Measurements from ENCODE around the gene AGAP2.
"Not testable (repeated sequence)": the region's sequence is repeated elsewhere in the genome, so short reads cannot be mapped to it uniquely, and the experiment has no call there.

The AGAP2 gene

DNA sequence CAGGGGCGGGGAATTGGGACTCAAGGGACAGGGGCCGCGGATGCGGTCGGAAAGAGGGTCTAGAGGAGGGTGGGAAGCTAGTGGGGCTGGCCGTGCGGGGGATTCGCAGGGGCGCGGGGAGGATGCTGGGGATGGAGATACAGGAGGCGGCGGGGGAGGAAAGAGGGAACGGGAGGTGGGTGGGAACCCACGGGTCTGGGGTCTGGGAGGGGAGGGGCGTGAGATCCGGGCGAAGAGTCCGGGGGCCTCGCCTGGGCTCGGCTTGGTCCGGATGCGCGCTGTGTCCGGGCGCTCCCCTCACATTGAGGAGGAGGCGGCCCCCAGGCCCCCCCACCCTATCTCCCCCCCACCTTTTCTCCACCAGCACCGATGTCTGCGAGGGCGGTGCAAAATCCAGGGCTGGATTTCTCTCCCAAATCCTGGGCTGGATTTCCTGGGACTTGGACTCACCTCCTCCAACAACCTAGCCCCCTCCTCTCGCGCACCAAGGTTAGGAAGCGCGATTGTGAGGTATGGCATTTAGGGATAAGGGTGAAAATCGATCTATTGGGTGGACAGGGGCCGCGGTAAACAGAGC is at the start of gene AGAP2:
TSS of gene AGAP2 (minus strand) at position 82 of the 577 bp plus-strand sequence. CDS start 496 bp downstream, outside the sequence.
- no peak for DNase-seq

DNA sequence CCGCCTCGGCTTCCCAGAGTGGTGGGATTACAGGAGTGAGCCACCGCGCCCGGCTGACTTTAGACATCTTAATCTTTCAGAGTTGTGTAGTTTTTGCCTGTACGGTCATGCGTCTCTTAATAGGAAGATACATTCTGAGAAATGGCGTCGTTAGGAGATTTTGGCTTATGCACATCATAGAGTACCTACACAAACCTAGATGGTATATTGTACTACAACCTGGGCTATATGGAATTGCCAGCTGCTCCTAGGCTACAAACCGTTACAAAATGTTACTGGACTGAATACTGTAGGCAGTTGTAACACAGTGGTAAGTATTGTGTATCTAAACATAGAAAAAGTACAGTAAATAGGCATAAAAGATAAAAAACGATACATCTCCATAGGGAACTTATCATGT is 45.3 kb upstream of the AGAP2 start:
- DNase-seq = no peak

DNA sequence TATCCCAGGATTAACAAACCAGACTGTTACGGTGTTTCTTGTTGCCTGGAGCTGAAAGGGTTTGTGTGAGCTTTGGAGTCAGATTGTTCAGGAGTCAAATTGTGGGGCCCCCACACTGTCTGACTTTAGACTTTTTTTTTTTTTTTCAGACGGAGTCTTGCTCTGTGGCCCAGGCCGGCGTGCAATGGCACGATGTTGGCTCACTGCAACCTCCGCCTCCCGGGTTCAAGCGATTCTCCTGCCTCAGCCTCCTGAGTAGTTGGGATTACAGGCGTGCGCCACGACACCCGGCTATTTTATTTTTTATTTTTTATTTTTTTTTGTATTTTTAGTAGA is 44.9 kb upstream of the AGAP2 start:
- DNase-seq = no peak

DNA sequence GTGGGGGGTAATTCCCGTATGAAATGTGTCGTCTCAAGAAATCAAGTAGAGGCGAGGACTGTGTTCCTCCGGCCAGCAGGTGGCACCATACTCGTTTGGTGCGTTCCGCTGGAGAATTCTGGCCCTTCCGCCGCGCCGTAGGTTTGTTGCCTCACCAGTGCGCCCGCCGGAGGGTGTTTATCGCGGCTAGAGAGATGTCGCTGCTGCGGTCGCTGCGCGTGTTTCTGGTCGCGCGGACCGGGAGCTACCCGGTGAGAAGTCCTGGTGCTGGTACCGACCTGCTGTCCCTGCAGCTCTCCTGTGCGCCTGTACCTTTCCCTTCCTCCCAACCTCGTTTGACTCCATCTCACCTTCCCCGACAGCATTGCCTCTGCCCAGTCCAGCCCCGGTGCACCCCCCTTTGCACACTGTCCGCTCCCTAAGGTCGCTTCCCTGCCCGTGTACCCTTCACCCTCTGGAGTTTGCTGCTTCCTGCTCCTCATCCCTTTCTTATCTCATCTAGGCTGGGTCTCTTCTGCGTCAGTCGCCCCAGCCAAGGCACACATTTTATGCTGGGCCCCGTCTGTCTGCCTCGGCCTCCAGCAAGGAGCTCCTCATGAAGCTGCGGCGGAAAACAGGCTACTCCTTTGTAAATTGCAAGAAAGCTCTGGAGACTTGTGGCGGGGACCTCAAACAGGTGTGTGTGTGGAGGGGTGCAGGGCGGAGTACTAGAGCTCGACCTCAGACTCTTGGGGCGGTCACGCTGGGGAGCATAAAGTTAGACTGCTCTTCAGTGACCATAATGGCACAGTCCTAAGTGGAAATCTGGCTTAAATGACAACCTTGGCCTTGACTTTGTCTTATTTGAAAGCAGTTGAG is 44.3 kb upstream of the AGAP2 start, which contains the start of gene TSFM:
TSS of gene TSFM (plus strand) at position 180 of the 858 bp plus-strand sequence. CDS start at position 195, 15 bp downstream.
- DNase-seq = peak; percentile 96

DNA sequence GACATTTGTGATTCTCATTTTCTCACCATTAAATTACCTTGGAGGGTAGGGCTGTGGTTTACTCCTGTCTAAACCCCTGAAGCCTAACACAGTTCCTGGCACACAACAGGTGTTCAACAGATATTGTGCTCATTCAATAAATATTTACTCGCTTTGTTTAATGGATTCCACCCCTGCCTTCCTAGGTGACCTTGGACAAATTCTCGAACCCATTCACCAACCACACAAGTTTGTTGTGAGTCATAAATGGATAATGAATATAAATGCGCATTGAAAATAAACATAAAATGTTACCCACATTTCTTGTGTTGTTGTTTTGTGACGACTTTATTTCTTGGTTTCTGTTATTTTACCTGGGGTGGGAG is 43.7 kb upstream of the AGAP2 start:
- no peak for DNase-seq

DNA sequence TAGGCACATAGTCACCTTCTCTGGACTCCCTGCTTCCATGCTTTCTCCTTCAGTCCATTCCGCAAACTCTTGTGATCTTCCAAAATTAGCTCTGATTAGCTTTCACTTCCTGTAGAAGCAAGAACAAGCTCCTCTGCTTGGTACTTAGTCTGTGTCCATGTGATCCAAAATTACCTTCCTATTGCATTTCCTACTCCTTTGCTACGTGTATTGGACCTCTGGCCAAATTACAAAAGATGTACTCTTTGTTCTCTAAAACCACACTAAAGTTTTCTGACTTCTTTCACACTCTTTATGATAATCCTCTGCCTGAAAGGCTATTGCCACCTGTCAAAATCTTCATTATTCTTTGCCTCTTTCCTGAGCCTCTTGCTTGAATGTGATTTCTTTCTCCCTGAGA is 43.3 kb upstream of the AGAP2 start:
- no peak for DNase-seq

DNA sequence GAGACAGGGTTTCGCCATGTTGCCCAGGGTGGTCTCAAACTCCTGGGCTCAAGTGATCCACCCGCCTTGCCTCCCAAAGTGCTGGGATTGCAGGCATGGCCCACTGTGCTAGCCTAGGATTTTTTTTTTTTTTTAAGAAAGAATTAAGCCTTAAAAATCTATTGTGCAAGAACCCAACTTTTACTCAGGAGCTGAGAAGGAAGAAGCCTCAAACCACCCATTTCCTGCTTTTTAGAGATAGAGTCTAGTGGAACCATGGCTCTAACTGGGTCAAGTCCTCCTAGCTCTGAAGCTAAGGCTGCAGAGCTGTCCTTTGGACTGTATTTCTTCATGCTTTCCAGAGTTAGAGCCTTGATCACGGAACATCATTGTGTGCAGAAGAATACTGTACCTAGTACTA is 42.7 kb upstream of the AGAP2 start:
- no peak for DNase-seq

DNA sequence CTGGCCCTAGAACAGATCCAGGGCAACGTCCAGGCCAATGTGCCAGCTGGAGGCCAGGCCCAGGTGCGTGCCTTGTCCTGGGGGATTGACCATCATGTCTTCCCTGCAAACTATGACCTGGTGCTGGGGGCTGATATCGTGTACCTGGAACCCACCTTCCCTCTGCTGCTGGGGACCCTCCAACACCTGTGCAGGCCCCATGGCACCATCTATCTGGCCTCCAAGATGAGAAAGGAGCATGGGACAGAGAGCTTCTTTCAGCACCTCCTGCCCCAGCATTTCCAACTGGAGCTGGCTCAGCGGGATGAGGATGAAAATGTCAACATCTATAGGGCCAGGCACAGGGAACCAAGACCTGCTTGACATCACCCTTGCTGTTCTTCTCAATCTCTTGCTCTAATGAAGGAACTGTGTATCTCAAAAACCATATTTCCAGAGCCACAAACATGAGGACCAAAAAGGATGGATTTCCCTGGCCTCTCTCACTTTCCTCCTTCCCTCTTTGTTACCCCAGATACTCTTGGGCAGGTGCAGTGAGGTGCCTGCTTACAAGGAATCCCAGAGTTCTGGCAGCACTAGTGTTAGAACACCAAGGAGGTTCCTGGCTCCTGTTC is 41.8 kb upstream of the AGAP2 start:
- DNase-seq = no peak

DNA sequence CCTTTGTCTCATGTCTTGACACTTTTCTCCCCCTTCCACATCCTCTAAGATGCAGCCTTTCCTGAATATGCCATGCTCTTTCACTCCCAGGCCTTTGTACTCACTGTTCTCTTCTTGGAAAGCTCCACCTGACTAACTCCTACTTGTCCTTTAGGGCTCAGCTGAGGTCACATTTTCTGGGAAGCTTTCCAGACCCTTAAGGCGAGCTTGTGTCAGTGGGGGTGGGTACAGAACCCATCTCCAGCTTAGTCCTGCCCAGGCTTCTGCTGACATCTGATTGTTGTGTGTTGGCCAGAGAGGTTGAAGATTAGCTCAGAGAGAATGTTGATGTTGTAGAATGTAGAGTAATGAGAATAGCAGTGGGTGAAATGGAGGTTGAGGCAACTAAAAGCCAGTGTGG is 41.2 kb upstream of the AGAP2 start:
- no peak for DNase-seq

DNA sequence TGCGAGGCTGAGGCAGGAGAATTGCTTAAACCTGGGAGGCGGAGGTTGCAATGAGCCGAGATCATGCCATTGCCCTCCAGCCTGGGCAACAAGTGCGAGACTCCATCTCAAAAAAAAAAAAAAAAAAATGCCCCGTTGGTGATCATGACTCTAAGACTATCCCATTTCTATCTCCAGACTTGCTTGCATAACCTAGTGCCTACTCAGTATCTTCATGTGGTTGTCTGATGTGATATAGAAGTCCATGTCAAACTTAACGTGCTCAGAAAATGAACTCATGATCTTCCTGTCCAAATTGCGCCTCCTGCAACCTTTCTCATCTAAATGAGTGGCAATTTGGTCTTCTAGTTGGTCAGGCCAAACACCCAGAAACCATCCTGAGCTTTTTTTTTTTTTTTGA is 39.4 kb upstream of the AGAP2 start:
- DNase-seq = no peak

DNA sequence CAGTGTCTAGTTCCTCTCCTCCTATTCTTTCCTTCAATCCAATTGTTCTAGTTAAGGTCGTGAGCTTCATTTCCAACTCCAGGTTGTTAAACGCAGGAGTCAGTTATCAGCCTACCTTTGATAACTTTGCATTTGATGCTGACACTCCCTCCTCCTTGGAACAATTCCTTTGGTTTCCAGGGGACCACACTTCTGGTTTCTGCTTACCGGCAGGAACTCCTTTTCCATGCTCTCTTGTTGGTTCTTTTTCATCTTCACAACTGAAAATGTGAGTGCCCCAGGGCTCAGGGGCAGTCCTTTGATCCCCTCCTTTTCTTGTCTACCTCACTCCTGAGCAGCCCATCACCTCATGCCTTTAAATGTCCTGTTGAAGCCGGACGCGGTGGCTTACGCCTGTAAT is 38.8 kb upstream of the AGAP2 start:
- no peak for DNase-seq

DNA sequence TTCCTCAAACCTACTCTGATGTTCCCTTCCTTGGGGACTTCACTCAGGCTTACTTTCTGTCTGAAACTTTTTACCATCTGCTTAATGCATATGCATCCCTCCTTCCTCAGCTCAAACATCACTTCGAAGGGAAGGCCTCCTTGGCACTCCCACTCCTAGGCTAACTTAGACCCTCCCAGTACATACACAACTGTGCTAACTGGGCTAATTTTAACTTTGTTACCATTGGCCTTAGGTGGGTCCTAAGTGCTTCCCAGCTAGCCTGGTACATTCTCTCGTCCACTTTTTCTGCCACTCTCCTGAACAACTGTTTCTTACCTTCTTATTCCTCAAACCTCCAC is 37.7 kb upstream of the AGAP2 start:
- no peak for DNase-seq

DNA sequence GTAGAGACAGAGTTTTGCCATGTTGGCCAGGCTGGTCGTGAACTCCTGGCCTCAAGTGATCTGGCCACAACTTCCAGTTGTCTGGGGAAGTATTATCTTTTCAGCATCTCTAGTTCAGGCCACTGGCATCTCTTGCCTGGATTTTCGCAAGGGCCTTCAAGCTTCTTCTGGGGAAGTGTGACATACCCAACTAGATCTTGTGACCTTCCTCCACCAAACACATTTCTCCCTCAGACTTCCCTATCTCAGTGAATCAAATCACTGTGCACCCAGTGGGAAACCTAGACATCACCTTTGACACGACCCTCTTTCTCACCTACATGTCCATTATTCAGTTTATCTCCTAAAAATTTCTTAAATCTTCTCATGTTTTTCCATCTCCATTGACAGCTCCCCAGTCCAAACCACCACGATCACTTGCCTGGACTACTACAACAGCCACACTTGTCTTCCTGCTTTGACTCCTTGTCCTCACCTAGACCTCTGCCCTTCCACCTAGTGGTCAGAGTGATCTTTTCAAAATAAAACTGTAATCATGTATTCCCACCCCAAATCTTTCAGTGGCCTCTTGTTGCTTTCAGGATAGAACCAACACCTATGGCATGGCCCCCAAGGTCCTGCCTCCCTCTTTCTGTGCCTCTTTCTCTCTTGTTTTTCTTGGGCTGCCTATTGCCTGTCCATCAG is 37.2 kb upstream of the AGAP2 start:
- DNase-seq = no peak

DNA sequence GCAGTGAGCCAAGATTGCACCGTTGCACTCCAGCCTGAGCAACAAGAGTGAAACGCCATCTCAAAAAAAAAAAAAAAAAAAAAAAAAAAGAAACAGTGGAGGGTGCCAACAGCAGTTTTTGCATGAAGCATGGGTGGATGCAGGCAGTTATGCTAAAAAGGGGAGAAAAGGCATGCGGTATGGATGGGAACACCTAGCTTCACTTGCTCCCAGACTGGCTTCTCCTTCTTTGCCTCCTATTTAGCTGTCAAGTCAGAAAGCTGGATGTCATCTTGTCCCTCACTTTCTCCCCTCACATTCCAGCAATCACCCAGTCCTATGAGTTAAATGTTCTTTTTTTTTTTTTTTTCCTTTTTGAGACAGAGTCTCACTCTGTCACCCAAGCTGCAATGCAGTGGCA is 36.5 kb upstream of the AGAP2 start:
- no peak for DNase-seq

DNA sequence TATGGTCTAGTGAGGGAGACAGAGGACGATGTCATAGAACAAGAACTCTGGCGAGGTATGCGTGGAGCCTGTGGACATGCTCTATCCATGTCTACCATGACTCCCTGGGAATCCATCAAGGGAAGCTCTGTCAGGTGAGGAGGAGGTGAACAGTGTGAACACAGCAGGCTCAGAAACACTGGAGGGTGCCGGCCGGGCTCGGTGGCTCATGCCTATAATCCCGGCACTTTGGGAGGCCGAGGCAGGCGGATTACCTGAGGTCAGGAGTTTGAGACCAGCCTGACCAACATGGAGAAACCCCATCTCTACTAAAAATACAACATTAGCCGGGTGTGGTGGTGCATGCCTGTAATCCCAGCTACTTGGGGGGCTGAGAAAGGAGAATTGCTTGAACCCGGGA is 36.1 kb upstream of the AGAP2 start:
- DNase-seq = not testable (repeated sequence)

DNA sequence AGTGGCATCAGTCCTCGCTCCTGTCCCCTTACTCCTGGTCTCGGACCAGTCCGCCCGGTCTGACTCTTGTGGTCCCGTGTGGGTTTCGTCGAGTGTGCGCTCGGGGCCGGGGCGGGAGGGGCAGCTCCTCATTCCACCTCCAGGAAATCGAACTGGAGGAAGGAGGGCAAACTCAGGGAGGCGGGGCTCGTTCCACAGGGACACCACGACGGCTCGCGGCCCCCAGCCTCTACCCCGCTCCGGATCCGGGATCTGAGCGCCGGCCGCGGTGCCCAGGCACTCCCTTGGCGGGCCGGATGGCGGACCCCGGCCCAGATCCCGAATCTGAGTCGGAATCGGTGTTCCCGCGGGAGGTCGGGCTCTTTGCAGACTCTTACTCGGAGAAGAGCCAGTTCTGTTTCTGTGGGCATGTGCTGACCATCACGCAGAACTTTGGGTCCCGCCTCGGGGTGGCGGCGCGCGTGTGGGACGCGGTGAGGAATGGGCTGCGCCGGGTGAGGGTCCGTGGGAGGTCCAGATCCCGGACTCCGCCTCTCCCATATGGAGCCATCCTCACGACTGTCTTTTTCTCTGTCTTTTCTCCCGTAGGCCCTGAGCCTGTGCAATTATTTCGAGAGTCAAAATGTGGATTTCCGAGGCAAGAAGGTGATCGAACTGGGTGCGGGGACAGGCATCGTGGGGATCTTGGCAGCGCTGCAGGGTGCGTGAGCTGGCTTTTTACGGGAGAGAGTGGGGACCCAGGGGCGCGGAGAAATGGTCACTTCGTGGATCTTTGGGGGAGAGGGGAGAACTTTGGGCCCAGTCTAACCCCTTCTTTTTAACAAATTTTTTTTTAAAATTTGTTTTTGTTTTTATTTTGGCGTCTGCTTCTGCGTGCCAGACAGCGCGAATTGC is 34.1 kb upstream of the AGAP2 start, which contains the start of gene EEF1AKMT3:
TSS of gene EEF1AKMT3 (plus strand) at position 186 of the 894 bp plus-strand sequence. CDS start at position 297, 111 bp downstream.
- DNase-seq = peak; percentile 19

DNA sequence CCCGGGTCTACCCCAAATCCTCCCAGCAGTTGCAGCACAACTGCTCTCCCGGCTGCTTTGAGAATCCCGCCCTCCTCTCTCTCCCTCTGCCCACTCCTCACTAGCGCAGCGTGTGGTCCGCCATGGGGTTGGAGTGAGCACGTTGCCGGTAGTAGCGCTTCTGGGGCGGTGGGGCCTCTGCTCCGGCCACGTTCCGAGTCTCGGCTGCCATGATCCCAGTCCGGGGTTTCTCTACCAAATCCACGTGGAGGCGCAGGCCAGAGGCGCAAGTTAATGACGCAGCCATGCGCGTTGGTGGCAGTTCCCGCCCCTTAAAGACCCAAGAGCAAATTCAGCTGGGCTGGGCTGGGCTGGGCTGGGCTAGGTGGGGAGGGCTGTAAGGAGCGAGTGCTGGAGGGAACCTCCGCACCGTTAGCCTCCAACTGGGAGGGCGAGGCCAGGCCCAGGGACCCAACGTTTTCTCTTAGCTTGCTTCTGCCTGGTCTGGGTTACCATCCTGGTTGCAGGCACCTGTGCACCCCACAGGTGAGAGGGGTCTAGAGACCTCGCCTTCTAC is 33.4 kb upstream of the AGAP2 start, which contains the start of gene METTL1:
TSS of gene METTL1 (minus strand) at position 233 of the 556 bp plus-strand sequence. CDS start at position 211, 22 bp downstream.
- peak; percentile 96 for DNase-seq

DNA sequence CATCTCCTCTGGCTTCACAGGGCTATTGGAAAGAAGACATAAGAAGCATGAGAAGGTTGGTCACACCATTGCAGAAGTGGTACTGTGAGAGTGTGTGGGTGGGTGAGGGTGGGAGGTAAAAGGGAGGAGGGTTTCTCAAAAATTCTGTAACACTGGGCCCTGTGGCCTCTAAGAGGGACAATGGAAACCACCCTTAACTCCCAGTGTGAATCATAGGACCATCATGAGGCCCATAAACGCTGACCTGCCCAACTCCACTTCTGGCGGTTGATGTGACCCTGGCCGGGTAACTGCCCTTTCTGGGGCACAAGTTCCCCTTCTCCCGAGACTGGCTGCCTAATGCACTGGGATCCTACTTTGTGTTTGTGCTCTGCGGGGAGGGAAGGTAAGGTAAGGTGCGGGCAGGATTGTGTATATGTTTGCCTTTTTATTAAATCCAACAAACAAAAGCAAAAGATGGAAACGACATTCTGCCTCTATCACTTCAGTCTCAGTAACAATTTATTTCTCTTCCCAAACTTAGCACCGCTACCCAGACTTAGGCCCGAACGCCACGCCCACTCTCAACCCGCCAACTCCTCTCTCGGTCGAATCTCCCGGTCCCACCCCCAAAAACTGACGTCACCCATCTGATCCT is 32.8 kb upstream of the AGAP2 start:
- DNase-seq = peak; percentile 91

DNA sequence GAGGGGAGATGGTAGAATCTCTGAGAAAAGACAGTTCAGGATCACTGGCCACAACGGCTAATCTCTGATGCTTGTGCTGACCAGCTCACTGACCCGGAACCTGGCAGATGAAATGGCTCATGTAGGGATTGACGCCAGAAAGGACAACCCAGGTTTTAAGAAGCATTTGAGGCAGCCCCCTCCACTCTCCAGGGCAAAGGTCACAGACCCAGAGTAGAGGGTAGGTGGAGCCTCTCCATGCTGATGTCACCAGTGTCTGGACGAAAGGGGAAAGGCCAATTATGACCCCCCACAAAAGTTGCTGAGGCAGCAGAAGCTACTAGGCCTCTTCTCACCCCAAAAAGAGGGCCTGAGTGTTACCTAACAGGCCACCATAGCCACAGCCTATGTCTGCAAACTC is 32.2 kb upstream of the AGAP2 start:
- DNase-seq = no peak

DNA sequence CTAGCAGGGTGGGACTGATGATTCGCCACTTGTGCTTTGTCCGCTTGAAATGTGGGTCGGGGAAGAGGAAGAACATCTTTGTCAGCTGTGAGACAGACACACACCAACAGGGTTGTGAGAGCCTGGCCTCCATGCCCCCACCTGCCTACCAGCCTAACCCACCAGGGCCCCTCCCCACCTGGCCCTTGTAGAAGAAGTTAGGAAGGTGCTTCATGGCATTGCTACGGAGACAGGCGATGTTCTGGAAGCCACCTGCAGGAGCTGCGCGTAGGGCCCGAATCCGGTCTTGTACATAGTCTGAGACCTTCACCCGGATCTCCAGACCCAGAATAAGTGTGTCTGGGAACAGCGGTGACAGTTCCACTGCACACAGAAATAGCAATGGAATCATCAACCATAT is 31.1 kb upstream of the AGAP2 start:
- DNase-seq = no peak

DNA sequence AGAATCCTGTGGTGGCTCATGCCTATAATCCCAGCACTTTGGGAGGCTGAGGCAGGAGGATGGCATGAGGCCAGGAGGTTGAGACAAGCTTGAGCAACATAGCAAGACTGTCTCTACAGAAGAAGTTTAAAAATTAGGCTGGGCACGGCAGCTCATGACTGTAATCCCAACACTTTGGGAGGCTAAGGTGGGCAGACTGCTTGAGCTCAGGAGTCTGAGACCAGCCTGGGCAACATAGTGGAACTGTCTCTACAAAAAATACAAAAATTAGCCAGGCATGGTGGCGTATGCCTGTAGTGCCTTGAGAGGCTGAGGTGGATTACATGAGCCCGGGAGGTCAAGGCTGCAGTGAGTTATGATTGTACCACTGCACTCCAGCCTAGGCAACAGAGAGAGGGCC is 29.3 kb upstream of the AGAP2 start:
- no peak for DNase-seq

DNA sequence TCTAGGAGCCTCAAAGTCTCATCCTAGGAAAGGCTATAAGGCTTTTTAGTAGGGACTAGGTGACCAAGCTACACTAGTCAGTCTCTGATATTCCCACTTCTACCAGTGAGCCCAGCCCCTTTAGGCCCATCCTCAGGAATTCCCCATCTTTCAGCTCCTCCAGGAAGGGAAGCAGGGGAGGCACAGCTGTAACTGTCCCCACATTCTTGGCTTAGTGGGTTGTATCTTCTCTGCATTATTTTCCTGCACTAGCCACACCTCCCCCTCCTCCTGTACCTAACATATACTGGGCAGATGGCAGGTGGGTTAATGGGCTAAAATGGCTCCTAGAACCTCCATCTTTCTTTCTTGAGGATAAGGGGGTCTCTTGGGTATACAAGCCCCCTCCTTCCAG is 28.8 kb upstream of the AGAP2 start:
- DNase-seq = no peak

Data from stimulated activated CD4-positive, alpha-beta T cell treated with anti-CD3 and anti-CD28 coated beads, Interleukin-1b, Interleukin-23, amount 100 ng/mL, for 48 hours (primary cell).